HTERT RPE-1 (cell line): Measurements from ENCODE around the gene TTLL5.

Experiments
- in situ Hi-C: fragments of 300-500 bp; cut with MboI; formaldehyde crosslinking; loops from 4 replicates; pipeline ENCODE4 v1.14.3; 2020; ENCODE audit warnings: low sequenced_read_pairs

TTLL5 gene

DNA sequence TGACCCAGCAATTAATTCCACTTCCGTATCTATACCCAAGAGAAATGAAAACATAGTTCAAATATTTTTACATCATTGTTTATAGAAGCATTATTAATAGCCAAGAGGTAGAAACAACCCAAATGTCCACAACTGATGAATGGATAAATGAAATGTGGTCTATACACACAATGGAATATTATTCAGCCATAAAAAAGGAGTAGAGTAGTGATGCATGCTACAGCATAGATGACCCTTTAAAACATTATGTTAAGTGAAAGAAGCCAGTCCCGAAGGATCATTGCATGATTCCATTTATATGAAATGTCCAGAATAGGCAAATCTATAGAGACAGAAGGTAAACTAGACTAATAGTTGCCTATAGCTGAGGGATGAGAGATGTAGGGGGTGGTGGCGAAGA lies 291.4 kb downstream of the TTLL5 start:
- in situ Hi-C loops: no loop called here

DNA sequence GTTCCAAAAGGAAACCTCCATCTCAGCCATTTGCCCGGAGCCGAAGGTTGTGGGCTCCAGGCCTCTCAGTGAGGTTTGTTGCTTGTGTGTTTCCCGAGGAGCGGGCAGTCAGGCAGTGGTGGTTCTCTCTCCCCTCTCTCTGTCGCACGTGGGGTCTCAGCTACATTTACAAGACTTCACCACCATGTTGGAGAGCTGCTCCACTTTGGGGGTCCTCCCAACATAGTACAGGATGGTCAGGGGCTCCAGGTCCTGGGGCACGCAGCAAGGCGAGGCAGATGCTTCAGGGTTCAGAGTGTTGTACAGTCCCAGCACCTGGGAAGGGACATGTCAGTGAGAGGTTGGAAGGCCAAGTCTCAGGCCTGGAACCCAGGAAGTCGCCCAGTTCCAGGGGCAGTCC lies 298.0 kb downstream of the TTLL5 start:
- in situ Hi-C loops: no loop called here

DNA sequence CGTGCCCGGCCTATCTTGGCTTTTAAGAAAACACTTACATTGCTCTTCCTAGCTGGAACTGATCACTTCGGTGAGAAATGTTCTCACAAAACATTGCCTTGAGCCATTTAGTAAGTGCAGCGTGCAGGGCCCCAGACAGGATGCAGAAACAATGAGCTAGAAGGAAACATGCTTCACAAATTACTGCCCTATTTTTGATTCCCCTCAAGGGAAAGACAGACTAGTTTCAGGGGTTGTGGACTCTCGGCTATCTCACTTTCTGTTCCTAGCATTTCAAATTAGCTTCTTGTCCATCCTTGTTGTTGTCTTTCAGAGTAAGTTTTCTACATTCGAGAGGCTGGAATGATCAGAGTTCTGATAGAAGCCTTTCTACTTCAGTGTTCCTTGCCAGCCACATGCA lies 299.2 kb downstream of the TTLL5 start:
- in situ Hi-C loops: no loop called here

DNA sequence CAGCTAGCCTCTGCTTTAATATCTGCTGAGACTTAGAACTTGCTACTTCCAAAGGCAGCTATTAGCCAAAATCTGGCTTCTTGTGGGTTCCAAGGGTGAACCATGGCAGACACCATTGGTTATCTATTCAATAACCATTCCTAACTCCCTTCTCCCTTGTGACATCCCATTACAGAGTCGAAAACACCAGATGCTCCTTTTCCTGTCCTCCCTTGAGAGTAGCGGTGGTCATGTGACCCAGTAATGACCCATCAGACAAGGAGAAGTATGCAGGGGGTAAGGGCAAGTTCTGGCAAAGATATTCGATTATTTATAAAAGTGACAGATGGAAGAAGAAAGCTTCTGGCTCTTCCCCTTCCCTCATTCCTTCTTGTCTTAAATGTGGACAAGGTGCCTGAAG lies 300.6 kb downstream of the TTLL5 start:
- in situ Hi-C loops: no loop called here

DNA sequence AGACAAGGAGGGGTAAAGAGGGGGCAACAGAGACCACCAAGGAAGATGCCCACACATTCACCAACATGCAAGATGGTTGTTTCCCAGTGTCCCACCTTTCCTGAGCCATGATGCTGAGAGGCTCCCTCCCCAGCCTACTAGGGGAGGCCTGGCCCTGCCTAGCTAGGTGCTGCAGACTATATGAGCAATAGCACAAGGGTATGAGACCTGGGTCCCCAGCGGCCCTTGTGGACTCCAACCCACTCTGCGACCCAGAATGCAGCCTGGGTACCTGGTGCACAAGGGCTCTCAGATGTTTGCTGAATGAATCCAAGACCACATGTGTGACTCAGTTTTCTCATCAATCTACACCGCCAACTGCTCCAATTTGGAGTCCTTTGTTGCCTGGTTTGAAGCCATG lies 306.8 kb downstream of the TTLL5 start:
- in situ Hi-C loops: no loop called here

DNA sequence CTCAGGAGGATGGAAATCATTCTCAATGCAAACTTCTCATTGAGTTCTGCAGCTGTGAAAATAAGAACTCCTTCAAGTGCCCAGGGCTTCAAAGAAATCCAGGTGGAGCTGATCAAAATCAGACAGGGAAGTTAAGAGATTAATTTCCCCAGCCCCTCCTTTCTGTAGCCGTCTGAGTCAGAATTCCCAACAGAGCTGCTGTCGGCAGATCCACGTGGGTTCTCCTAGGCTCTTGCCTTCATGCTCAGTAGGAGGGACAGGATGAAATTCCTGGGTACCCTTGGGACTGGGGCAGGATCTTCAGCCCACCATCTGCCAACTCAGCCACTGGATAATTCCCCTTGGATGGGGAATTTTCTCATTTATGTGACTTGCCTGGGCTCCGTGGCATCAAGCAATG lies 307.4 kb downstream of the TTLL5 start:
- in situ Hi-C loops: no loop called here

DNA sequence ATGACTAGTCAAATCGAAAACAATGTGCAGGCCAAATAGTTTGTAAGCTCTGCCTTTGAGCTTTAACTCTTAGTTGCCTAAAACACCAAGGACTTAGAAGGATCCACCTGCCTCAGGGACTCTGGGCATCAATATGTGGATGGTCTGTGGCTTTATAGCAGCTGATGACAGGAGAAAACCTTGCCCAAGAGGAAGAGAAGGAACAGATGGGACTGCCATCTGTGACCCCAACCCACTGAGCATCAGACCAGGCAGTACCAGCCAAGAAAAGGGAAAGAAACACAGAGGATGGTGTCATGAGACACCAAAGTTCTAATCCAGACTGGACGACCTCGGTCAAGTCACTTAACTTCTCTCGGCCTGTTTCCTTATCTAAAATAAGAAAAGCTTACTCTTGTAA lies 308.1 kb downstream of the TTLL5 start:
- in situ Hi-C loops: no loop called here

DNA sequence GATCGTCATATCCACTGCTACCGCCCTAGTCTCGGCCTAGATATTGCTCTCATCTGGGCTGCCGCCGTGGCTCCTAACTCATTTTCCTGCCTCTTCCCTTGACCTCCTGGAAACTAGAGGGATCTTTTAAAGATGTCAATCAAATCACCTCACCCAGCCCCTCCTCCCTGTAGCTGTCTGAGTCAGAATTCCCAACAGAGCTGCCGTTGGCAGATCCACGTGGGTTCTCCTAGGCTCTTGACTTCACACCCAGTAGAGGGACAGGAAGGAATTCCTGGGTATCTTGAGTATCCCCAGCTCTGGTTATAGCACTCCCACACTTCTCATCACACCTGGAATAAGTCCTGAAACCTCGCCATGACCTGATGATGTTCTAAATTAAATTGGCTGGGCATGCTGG lies 308.8 kb downstream of the TTLL5 start:
- in situ Hi-C loops: no loop called here

DNA sequence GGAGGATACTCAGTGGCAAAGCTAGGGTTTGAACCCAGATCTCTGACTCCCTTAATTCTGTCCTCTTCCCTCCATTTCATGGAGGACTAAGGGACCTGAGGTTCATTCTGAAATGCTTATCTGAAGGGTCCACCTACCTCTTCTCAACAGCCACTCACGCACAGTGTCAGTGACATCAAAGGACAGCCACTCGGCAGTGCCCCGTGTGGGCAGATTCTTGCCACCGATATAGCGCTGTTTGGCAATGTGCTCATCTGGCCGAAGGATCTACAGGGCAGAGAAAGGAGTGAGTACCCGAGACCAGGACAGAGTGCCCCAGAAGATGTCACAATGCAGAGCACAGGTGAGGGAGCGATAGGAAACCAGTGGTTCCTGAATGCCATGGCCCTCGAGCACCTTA lies 309.9 kb downstream of the TTLL5 start:
- in situ Hi-C loops: no loop called here

DNA sequence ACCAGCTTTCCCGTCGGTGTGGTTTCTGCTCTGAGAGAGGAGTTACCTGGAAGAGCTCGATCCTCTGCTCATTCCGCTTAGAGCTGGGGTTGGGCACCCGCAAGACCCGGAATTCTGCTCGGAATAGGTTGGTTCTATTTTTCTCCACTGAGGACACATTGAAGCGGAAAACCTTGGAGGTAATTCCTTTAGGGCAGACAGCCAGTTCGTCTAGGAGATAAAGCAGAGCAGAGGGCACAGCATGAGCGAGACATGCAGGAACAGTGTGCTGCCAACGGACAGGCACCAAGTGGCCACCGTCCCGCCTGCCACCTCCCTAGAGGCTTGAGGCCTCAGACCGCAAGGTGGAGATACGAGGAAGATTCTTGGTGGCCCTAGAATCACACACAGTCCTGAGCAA lies 310.5 kb downstream of the TTLL5 start:
- in situ Hi-C loops: no loop called here

DNA sequence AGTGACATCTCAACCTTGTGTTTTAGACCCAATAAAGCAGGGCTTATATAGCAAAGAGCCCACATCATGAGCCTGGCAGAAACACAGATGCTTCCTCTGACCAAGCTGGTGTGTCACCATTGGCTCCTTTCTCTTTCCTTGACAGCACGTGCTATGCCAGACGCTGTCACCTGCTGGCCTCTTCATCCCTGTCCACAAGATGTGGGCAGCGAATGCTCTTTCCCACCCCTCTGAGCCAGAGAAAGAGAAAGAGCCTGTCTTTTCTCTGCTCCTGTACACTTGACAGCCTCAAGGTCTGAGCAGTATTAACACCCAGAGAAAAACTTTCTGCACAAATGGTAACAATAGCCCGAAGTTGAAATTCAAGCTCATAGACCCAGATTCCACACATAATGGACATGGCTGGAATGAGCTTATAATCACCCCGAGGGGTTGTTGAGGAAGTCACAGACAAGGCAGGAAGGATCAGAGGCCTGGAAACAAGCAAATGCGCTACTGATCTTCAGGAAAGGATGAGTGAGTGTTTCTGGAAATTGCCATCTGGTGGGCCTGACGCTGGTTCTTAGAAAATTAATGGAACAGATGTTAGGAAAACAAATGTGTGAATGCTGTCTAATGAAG lies 311.9 kb downstream of the TTLL5 start:
- in situ Hi-C loops: no loop called here

DNA sequence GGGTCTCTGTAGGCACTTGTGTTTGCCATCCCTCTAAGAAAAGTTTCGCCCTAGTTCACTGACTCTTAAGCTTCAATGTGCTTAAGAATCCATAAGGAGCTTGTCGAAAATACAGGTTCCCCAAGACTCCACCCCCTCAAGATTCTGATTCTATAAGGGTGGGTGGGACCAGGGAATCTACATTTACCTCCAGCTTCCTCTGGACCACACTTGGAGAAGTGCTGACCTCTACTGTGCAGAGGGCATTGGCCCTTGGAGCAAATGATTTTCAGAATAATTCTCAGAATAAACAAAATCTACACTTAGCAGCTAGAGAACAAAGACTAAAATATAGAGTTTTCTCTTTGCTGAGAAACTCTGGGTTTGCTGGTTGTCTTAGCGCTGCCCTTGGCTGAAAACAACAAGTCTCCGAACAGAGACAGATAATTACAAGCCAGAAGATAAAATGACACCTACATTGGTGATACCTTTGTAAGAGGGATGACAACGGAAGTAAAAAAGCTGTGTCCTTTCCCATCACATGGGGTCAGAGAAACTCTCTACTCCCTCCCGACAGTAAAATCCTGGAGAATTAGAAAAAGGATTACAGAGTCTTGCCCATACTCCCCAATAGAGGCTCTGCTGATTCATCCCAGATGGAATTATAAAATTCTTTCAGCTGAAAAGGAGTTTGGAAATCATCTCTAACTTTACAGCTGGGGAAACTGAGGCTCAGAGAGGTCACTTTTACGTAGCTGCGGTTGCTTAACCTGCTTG lies 316.0 kb downstream of the TTLL5 start:
- in situ Hi-C loops: no loop called here

DNA sequence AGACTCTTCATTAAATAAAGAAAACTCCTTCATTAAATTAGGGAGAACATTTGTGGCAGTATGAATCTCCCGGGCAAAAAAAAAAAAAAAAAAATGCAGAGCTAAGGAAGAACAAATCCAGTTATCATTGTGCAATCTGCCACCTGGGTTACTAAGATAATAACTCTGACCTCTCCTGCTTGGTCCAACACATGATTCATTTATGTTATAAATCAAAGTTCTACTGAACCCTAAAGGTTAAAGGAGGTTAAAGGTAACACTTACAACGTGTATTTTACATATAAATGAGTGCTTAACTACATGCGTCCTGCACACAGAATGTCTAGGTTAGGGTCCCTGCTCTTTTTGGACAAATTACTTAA lies 316.5 kb downstream of the TTLL5 start:
- in situ Hi-C loops: no loop called here

DNA sequence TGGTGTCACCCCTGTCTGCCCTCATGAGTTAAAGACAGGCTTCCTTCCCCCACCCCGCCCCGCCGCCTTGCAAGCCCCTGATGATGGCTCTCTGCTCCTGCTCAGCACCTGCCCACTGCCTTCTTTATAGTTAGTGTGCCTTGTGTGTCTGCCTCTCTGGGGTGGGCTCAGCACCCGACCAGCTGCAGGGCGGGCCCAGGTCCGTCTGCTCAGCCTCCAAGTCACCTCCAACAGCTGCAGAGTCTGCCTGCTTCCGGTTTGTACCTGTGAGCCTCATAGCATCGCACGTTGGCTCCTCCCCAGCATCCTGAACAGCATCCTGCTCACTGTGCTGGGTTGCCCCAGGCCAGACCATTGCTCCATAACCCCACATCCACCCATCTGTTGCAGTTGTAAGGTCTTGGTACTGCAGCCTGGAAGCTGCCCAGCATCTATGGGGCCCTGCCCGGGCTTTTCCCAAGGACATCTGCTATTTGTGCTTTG lies 317.2 kb downstream of the TTLL5 start:
- in situ Hi-C loops: no loop called here

DNA sequence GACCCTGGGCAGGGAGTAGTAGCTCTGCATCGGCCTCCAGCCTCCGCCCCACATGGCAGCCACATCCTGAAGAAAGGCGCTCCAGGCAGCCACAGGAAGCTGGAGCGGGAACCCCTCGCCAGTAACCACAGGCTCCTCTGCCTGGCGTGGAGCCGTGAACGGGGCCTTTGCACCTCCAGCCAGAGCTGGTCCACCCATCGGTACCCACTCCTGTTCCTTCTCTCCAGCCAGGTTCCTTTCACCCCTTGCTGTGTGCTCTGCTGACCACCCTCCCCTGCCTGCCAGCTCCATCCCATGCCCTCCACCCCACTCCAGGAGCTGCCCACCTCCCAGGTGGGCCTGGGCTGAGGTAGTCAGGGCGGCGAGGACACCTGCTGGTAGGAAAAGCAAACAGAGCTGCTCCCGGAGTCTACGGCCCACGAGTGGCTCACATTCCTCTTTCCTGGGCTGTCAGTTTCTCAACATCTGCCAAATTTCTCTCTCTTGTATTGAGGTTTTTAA lies 318.1 kb downstream of the TTLL5 start:
- in situ Hi-C loops: no loop called here

DNA sequence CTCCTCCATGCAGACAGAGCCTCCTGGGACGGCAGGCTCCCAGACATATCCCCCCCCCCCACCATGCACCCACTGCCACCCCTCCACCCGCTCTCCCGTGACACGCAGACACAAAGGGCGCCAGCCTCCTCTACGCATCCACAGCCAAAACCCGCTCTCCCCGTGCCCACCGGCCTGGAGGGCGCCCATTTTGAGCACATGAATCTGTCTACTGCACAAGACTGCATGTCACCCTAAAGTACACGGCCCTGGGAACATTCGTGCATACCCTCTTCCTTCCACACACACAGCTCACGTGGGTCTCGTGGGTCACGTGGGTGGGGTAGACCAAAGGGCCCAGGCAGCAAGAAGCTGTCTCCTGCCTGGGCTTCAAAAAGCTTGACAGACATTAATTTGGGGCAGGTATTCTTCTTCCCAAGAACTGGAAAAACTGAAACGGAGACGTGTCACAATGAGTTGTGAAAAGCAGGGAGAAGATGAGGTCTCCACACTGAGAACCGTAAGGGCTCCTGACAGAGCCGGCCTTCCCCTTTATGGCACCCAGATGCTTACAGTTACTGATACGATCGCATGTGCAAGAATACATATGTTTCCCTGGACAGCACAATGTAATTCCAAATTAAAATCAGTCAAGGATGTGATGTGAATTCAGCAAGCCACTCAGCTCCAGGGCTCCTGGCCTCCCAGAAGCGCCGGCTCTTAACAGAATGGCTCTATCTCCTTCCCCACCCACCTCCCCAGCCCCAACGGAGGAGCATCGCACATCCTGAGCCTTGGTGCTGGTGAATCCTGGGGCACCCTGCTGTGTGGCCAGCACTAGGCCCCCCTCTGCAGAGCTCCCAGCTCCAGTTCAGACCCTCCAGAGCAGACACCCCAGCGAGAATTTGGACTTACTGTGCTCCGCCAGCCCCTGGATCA lies 318.9 kb downstream of the TTLL5 start:
- in situ Hi-C loops: no loop called here

DNA sequence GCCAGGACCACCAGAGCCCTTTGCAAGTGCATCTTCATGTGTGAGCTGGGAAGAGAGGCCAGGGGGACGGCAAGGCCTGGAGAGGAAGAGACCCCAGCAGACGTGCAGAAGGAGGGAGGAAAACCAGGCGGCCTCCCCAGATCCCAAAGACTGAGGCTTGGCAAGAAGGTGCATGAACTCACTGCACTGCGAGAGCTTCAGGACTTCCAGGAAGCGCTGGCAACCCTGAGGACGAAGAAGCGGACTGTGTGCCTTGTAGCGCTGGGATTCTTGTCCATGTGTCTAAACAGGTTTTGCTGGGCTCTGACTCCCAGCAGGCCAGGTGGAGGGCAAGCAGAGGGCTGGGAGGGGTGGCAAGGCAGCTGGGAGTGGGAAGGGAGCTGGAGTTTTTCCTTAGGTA lies 319.8 kb downstream of the TTLL5 start:
- in situ Hi-C loops: no loop called here

DNA sequence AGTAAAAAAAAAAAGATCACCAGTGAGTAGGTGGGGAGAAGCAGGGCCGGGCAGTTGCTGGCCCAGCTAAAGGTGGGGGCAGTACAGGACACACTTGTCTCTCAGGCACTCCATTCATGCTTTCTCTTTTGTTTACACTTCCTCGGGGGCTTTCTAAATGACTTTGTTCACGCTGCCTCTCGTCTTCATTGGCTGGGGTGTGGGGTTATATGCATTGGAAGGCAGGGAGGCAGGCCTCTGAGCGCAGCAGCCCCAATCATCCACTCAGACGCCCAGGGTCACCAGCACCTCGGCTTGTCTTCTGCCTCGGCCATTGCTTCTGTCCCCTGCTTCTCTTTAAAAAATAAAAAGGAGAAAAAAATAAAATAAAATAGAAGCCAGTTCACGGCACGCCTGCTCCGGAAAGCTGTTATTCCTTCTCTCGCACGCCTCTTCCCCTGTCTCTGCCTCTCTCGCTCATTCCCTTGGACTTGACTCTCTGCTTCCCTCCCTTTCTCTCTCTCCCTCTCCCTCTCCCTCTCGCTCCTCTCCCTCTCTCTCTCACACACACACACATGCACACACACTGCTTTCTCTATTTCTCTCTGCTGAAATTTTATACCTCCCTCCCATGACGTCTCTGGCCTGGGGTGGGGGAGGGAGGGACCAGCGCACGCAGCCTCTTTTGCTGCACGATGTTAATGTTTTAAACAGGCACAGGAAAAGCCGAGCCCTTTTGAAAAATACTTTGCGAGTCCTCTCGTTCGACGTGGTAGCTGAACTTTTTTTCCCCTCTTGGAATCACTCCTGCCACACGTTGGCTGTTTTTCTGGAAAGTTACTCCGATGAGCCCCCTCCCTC lies 320.6 kb downstream of the TTLL5 start, which contains the start of gene TGFB3:
TGFB3 (minus strand) TSS at position 570 of the 840 bp plus-strand sequence. CDS start 1,102 bp downstream, outside the sequence.
- in situ Hi-C loops: no loop called here

DNA sequence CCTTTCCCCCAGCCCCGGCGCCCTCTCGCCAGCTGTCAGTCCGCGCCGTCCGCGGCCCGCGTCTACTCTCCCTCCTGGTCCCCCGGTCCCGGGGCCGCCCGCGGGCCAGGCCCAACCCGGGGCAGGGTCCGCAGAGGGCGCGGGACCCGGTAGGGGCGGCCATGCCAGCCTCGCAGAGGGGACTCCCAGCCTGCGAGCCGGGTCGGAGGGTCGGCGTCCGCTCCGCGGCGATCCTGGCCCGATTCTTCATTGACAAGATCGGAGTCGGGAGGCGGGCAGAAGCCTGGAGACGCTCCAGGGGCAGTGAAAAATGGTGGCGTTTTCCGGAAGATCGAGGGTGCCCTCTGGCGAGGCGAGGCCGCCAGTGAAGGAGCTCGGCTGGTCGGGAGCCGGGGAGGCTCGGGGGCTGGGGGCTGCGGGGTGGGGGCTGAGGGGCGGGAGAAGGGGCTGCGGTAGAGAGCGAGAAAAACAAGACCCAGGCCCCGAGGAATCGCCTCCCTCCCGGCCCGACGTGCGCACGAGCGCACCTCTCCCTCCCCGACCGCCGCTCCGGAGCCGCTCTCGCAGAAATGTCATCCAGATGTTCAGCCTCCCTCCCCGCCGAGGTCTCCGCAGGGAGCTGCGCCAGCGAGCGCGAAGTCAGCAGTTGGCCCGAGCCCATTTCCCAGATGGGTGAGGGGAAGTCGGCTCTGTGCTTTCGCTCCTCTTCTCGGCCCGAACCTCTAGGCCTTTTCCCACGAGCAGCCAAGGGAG lies 321.4 kb downstream of the TTLL5 start:
- in situ Hi-C loops: no loop called here

DNA sequence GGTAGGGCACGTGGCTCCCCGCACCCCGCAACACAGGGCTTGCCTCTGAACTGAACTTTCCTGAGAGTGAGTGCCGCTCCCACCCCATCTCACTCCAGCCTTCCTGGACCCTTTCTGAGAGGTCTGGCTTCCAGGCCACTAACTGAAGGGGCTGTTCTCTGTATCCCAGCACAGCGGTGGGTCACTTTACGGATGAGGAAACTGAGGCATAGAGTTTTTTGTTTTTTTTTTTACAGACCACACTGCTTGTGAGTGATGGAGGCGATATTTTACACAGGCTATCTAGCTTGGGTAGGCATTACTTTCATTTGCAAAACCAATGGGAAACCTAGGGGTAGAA lies 321.9 kb downstream of the TTLL5 start:
- in situ Hi-C loops: no loop called here
